Skeletal muscle cell (primary cell): ENCODE results near the gene PALD1.
"Not testable (repeated sequence)": the region's sequence is repeated elsewhere in the genome, so short reads cannot be mapped to it uniquely, and the experiment has no call there.

Experiments
- DNase-seq: peaks from one replicate; pipeline ENCODE4 v3.0.0-alpha.2; 2010; ENCODE audit warnings: low read depth
- H3K4me3 ChIP-seq: 2 replicates; pipeline ENCODE4 v1.5.1; 2011; ENCODE audit warnings: low read depth, mild to moderate bottlenecking, control low read depth, low read length, moderate library complexity

Gene PALD1

DNA sequence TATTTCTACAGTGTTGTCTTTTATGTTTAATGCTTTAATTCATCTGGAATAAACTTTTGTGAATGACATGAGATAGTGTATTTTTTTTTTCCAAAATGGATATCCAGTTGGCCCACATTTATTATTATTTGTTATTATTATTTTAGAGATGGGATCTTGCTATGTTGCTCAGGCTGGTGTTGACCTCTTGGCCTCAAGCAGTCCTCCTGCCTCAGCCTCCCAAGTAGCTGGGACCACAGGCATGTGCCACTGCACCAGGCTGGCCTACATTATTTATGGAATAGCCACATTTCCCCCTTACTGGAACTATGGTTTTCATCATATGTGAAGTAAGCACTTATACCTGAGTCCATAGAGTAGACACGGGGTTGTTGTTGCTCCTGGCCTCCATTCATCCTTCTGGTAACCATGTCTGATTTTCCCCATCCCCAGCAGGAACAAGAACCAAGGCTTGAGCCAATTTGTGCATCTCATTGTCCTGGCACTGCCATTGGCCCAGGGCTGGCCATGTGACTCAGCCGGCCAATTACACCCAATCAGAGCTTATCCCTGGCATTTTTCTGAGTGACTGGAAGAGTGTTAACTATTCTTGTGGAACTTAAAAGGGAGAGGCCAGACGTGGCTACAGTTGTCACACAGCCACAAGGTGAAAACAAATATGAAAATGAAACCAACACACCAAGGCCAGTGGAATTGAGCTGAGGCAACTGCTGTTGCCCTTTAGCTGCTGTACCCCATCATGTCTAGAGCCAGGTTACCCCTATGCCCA lies 100.9 kb downstream of the PALD1 start:
- no peak for DNase-seq
- H3K4me3 ChIP-seq, result no peak overlapping the region

DNA sequence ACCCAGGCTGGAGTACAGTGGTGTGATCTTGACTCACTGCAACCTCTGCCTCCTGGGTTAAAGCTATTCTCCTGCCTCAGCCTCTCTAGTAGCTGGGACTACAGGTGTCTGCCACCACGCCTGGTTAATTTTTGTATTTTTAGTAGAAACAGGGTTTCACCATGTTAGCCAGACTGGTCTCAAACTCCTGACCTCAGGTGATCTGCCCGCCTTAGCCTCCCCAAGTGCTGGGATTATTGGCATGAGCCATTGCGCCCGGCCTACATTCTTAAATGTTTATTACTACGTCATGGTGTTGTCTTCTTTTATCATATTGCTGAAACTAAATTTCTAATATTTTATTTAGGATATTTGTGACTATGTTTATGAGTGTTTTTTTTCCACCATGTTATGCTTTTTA lies 102.6 kb downstream of the PALD1 start:
- H3K4me3 ChIP-seq, DNase-seq: not testable (repeated sequence)

DNA sequence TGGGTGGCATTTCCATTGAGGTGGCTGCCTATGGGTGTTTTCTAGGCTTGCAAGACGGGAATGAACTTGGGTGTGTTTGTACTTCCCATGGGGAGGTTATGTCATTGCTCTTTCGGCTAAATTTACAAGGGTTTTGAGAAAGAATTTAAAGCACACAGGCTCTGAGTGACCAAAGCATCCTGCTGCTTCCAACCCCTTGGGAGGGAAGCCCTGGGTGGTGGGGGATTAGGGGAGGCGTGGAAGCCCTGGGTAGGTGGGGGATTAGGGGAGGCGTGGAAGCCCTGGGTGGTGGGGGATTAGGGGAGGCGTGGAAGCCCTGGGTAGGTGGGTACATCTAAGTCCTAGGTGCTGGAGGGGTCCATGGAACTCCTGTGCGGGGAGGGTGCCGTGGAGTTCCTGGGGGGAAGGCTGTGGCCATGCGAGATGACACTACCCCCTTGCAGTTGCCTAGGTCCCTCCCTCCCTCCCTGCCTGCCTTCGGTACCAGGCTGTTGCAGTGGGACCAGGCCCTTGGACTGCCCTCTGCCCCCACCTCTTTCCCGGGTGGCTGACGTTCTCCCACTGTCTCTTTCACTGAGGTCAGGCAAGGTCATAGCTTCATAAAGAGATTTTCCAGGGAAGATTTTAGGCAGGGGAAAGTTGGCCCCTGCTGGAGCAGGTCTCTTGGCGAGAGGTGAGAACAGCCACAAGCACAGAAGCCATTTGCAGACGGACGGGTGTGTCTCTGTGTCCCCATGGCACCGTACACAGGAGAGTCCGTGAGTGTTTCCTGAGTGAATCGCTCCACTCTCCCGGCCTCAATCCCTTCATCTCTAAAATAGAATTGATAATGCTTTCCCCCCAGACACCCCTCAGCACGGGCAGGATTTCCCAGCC lies 104.5 kb downstream of the PALD1 start:
- H3K4me3 ChIP-seq, result no peak overlapping the region
- no peak for DNase-seq

DNA sequence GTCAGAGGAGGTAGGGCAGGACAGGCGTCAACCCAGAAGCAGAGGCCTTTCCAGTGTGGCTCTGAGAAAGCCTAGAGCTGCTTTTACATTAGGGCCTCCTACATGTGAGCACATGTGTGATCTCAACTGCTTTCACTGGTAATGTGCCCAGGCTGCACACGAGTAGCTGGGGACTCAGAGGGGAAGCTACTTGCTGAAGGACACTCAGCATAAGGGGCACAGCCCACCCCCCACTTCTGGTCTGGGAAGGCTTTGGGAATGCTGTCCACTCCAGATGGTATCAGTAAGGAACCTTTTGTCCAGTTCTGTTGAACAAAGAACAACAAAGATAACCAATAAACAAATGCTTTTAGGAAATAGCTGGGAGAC lies 105.1 kb downstream of the PALD1 start:
- no peak for DNase-seq
- H3K4me3 ChIP-seq, result no peak overlapping the region

DNA sequence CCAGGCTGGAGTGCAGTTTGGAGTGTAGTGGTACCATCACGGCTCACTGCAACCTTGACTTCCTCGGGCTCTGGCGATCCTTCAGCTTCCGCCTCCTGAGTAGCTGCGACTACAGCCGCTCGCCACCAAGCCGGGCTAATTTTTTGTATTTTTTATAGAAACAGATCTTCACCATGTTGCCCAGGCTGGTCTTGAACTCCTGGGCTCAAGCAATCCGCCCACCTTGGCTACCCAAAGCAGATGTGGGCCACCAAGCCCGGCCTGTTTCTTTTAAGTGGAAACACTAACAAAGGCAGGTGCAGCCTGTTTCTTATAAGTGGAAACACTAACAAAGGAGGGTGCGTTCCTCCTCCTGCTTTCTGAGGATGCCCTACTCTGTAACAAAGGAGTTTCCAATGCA lies 105.8 kb downstream of the PALD1 start:
- H3K4me3 ChIP-seq, result no peak overlapping the region
- DNase-seq, result no peak

DNA sequence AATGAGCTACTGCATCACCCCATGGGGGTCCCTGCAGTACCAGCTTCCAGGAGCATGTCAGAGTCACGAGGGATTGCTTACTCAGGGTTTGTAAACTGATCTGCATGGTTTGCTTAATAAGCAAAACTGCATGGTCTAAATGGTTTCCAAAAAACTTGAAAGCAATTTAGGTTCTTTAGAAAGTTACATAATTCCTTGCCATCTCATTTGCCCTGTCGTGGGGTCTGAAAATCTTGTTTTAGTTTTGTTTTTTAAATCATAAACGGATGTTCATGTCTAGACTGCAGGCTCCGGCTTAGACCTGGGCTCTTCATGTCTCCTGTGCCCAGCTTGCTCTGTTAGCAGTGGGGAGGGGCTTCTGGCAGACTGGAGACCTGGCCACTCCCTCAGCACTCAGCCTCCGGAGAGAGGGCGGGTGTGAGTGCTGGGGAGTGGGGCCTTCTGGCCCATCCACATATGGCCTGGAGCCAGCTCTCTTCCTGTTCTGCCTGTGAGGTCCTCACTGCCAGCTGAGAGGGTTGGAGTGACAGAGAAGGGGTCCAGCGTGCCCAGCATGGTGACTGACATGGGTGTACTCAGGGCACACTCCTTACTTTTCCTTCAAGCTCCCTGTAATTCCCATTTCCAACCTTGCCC lies 106.5 kb downstream of the PALD1 start:
- H3K4me3 ChIP-seq, result no peak overlapping the region
- no peak for DNase-seq

DNA sequence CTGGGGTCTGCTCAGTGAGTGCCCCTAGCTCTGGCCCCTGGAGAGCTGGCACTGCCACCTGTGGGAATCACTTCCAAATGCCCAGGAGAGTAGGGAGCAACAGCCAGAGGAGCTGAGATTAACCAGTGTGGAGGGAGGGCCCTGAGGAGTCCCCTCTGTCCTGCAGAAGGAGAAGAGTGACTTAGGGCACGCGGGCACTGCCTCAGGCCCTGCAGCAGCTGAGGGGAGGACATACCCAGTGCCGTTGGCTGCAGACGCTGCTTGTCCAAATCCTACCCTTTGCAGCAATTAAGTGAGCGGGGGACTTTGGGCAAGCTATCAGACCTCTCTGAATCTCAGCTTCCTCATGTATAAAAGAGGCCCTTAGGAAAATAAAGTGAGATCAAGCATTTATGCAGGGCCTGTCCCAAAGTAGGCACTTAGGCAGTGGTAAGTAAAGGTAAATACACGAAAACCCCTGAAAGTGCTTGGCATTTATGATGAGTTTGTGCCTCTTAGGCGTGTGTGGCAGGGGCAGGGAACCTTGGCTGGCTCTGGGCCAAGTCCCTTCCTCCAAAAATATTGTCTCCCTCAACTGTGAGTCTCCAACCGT lies 107.1 kb downstream of the PALD1 start:
- H3K4me3 ChIP-seq, result no peak overlapping the region
- no peak for DNase-seq

DNA sequence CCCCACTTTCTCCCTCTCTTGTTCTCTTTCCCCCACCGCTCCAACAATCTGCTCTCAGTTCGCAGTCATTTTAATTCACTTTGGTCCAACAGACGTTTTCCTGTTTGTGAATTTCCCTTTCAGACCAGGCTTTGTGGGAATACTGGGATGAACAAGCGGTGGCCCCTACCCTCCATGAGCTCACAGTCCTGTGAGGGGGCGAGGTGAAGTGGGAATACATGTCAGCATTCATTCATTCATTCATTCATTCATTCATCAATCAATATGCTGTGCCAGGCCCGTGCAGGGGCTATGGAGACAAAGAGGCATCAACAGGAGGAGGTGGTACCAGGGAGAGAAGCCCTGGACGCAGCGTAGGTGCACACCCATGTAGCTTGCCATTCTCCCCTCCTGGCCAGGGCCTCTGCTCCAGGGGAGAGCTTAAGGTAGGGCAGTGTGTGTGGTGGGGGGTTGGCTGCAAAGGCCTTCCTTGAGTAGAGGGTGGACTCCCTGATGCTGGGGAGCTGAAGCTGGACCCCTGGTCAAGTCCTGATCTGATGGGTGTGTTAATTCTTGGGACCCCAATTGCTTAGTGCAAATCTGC lies 107.9 kb downstream of the PALD1 start:
- no peak for DNase-seq
- H3K4me3 ChIP-seq, result no peak overlapping the region

DNA sequence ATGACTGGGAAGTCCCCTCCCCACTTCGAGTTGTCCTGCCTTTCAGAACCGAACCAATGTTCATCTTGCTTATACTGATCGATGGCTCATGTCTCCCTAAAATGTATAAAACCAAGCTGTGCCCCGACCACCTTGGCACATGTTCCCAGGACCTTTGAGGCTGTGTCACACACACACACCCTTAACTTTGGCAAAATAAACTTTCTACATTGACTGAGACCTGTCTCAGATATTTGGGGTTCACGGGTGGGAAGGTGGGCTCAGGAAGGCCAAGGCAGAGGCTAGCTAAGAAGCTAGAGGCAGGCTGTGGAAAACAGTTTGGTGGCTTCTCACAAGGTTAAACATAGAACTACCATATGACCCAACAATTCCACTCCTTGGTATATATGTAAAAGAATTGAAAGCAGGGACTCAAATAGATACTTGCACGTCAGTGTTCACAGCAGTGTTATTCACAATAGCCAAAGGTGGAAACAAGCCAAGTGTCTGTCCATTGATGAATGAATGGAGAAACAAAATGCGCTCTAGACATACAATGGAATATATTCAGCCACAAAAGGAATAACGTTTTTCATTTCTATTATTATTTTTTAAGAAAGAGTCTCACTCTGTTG lies 108.6 kb downstream of the PALD1 start:
- H3K4me3 ChIP-seq, result no peak overlapping the region
- DNase-seq, result no peak

DNA sequence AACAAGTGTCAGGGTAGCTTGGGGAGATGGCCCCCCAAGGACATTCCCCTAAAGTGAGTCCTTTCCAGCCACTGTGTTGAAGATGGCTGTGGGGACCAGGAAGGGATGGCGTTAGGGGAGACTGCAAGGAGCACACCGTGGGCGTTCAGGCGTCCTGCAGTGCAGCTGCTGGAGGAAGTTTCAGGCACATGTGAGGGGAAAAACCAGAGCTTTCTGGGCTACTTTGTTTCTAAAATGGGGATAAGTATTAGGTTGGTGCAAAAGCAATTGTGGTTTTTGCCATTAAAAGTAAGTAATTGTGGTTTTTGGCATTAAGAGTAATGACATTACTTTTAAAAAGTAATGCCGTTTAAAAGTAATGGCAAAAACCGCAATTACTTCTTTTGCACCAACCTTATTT lies 109.7 kb downstream of the PALD1 start:
- H3K4me3 ChIP-seq, result no peak overlapping the region
- DNase-seq, result no peak

DNA sequence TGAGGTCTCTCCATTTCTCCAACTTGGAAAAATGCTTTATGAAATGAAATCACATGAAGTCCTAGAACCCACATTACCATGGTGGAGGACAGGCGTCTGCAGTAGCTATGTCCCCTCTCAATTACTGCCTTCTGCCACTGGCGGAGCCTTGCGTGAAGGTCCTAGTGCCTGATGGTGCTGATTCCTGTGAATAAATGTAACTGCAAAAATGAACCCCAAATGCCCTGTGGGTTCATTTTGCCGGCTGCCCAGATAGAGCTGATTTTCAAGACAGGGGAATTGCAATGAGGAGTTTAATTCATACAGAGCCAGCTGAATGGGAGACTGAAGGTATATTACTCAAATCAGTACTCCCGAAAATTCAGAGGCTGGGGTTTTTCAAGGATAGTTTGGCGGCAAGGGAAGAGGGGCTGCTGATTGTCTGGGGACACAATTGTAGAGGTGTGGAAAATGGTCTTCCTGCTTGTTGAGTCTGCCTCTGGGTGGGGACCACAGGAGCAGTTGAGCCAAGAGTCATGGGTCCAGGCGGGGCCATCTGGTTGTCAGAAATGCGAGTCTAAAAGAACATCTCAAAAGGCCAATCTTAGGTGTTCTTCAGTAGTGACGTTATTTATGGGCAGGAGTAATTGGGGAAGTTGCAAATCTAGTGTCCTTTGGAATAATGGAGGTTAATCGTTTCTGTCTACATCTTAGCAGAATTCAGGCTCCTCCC lies 110.4 kb downstream of the PALD1 start:
- H3K4me3 ChIP-seq, result no peak overlapping the region

DNA sequence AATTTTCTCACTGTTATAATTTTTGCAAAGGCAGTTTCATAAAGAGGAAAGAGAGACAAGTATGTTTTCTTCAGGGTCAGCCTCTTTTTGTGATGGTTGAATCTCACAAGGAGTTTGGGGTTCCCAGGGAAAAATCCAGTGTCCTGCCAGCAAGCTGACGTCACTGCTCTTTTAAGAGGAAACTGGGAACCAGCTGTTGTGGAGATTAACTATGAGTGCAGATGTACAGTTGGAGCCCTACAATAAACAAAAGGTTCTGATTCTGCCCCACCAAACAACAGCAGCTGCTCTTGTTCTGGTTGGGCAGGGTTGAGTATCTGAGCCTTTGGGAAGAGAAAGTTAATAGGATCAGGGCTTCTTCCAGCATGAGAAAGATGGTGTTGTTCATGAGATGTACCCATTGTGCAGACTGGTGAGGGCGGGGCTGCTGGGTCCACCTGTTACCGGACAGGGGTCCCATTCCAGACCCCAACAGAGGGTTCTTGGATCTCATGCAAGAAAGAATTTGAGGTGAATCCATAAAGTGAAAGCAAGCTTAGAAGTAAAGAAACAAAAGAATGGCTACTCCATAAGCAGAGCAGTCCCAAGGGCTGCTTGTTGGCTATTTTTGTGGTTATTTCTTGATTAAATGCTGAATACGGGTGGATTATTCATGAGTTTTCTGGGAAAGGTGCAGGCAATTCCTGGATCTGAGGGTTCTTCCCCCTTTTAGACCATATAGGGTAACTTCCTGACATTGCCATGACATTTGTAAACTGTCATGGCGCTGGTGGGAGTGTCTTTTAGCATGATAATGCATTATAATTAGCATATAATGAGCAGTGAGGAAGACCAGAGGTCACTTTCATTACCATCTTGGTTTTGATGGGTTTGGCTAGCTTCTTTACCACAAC lies 111.4 kb downstream of the PALD1 start:
- DNase-seq, result peak; percentile 66
- no peak overlapping the region for H3K4me3 ChIP-seq

More for the DNA sequence above, 110.4 kb downstream of the PALD1 start:
- DNase-seq, result no peak

DNA sequence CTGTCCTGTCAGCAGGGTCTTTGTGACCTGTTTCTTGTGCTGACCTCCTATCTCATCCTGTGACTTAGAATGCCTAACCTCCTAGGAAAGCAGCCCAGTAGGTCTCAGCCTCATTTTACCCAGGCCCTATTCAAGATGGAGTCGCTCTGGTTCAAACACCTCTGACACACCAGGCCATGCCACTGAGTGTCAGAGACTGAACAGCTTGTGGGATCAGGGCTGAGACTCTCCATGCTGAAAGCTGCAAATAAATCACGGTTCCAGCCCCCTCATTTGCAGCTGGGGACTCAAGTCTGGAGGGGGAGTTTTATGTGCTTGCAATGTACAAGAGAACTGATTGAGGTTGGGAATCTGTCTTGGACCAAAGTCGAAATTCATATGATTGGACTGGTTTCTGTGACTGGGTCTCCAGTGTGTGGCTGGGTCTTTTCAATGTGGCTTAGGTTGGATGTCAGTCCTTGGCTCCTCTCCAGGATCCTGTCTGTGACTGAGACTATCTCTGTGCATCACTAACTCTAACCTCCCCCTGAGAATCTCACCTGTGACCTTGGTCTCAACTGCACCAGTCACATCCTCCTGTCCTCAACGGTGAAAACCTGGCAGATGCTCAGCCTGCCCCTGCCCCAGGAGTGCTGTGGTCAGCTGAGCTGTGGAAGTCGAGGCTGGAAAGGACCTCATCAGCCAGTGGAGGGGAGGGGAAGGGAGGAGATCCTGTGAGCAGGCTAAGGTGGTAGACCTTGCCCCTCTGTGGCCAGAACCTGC lies 112.3 kb downstream of the PALD1 start:
- DNase-seq, result no peak
- H3K4me3 ChIP-seq, result no peak overlapping the region

DNA sequence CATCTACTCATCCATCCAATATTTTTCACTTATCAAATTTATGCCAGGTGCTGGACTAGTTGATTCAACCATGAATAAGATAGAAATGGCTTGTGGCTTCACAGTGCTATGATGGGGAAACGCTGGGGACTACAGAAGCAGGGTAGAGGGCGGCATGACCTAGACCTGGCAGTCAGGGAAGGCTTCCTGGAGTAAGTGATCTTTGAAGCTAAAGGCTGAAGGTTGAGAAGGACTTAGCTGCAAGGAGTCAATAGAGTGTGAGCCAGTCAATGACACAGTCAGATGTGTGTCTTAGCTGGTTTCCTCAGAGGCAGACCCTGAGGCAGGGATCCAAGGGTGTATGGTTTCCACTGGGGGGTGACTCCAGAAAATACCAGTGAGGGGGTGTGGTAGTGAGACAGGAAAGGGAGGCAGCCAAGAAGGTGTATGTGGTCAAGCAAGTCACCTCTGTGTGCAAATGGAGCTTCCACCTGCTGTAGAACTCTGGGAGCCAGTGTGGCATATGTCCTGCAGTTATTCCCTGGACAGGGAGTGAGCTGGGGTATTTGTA lies 113.7 kb downstream of the PALD1 start:
- no peak overlapping the region for H3K4me3 ChIP-seq
- DNase-seq, result no peak

DNA sequence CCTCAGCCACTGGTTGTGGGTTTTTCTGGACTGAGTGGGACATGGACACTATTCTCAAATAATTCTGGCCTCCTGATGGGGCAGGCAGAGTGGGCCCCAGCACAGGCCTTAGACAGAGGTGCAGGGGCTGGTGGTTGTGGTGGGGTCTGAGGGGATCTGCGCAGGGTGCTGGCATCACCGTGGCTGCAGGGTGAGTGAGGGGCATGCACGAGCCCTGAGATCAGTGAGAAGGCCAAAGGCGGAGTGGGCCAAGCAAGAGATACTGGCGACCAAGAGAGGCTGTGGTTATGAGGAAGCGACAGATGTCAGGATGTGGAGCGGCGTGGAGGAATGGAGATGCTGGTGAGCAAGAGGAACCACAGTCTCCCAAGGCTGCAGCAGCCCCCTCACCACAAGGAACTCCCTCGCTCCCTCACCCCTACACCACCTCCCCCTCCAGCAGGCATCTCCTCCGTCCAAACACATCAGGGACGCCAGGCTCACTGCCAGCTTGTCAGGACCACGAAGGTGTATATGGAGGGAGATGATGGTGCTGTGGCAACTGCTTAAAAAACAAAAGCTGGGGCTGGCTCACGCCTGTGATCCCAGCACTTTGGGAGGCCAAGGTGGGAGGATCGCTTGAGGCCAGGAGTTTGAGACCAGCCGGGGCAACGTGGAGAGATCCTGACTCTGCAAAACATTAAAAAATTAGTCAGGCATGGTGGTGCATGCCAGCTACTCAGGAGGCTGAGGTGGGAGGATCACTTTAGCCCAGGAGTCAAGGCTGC lies 114.4 kb downstream of the PALD1 start:
- H3K4me3 ChIP-seq, result no peak overlapping the region
- DNase-seq, result no peak

DNA sequence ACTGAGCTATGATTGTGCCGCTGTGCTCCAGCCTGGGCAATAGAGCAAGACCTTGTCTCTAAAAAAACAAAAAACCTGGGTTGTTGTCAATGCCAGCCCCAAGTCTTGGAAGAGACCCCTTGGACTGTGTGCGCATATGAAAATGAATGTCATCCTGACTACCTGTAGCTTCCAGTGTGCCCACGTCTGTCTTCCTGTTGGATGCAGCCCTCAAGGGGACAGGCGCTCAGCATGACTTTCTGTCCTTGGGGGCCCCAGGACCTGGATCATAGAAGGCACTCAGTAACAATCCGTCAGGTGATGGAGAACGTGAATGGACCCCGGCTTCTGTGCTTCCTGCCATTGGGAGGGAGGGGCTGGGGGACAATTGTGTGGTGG lies 114.9 kb downstream of the PALD1 start:
- H3K4me3 ChIP-seq, result no peak overlapping the region
- DNase-seq, result no peak
